ENCODE measurements around the gene CELA2A.
"Not testable (repeated sequence)": the region's sequence is repeated elsewhere in the genome, so short reads cannot be mapped to it uniquely, and the experiment has no call there.

CELA2A gene

GRCh38 chr1:15445390-15446122 lies 11.0 kb upstream of the CELA2A start:
- DNase-seq (ENCODE audit: low read depth): no peak

- no peak for DNase-seq (ENCODE audit: low read depth)
Observed at GRCh38 chr1:15446212-15446611, 10.3 kb upstream of the CELA2A start.

- DNase-seq (ENCODE audit: low read depth): no peak
Observed at GRCh38 chr1:15448877-15449462, 7.6 kb upstream of the CELA2A start.

GRCh38 chr1:15449567-15449966 lies 7.0 kb upstream of the CELA2A start:
- no peak for DNase-seq (ENCODE audit: low read depth)

GRCh38 chr1:15451014-15451722 lies 5.4 kb upstream of the CELA2A start:
- DNase-seq (ENCODE audit: low read depth): no peak

- no peak for DNase-seq (ENCODE audit: low read depth)
Observed at GRCh38 chr1:15452216-15452615, 4.3 kb upstream of the CELA2A start.

- no peak for DNase-seq (ENCODE audit: low read depth)
Observed at GRCh38 chr1:15452866-15453571, 3.5 kb upstream of the CELA2A start.

GRCh38 chr1:15453734-15454133 lies 2.8 kb upstream of the CELA2A start:
- no peak for DNase-seq (ENCODE audit: low read depth)

GRCh38 chr1:15454256-15454655 lies 2.3 kb upstream of the CELA2A start:
- no peak for DNase-seq (ENCODE audit: low read depth)

- DNase-seq (ENCODE audit: low read depth): no peak
Observed at GRCh38 chr1:15455522-15455921, 1.0 kb upstream of the CELA2A start.

GRCh38 chr1:15457585-15457984 lies 1.1 kb downstream of the CELA2A start:
- DNase-seq (ENCODE audit: low read depth): no peak

- DNase-seq (ENCODE audit: low read depth): not testable (repeated sequence)
Observed at GRCh38 chr1:15458388-15458787, 1.9 kb downstream of the CELA2A start.

- DNase-seq (ENCODE audit: low read depth): no peak
Observed at GRCh38 chr1:15459771-15460707, 3.5 kb downstream of the CELA2A start.

- DNase-seq (ENCODE audit: low read depth): no peak
Observed at GRCh38 chr1:15460708-15461095, 4.2 kb downstream of the CELA2A start.

- DNase-seq (ENCODE audit: low read depth): not testable (repeated sequence)
Observed at GRCh38 chr1:15463064-15463800, 6.7 kb downstream of the CELA2A start.

- not testable (repeated sequence) for DNase-seq (ENCODE audit: low read depth)
Observed at GRCh38 chr1:15463926-15464322, 7.4 kb downstream of the CELA2A start.

GRCh38 chr1:15465674-15466073 lies 9.1 kb downstream of the CELA2A start:
- DNase-seq (ENCODE audit: low read depth): no peak

GRCh38 chr1:15466955-15467625 lies 10.6 kb downstream of the CELA2A start:
- not testable (repeated sequence) for DNase-seq (ENCODE audit: low read depth)

- no peak for DNase-seq (ENCODE audit: low read depth)
Observed at GRCh38 chr1:15468145-15468544, 11.6 kb downstream of the CELA2A start.

GRCh38 chr1:15469361-15469760 lies 12.8 kb downstream of the CELA2A start:
- DNase-seq (ENCODE audit: low read depth): no peak
